HCT116 (cell line): Measurements from ENCODE around the gene PFN2.

Experiments
- CEBPB ChIP-seq: IDR thresholded peaks from 2 replicates; pipeline ENCODE4 v1.6.1; 2012; ENCODE audit warnings: low read depth
- POLR2A ChIP-seq: IDR thresholded peaks from 2 replicates; pipeline ENCODE4 v1.7.0; 2011; ENCODE audit warnings: borderline replicate concordance; ENCODE audit not compliant: insufficient read depth, insufficient read length; ENCODE audit errors: extremely low read depth
- POLR2AphosphoS5 ChIP-seq: IDR thresholded peaks from 2 replicates; pipeline ENCODE4 v1.6.1; 2011; ENCODE audit warnings: mild to moderate bottlenecking, low read depth, low read length, moderate library complexity
- RAD21 ChIP-seq: IDR thresholded peaks from 2 replicates; pipeline ENCODE4 v1.6.1; 2012; ENCODE audit warnings: low read depth, mild to moderate bottlenecking
- REST ChIP-seq: IDR thresholded peaks from 2 replicates; pipeline ENCODE4 v1.6.1; 2012; ENCODE audit warnings: low read depth
- TF ChIP-seq, protein P1 (sequence below), 3 experiments: fragments of 200-600 bp in 1 of 3; sonication (generic) in 1 of 3; IDR thresholded peaks in 2 of 3; conservative IDR thresholded peaks in 1 of 3; 2 replicates each; pipeline ENCODE4 v1.5.1; 2012 to 2017; ENCODE audit warnings: low read depth in 2 of 3, low read length in 2 of 3, antibody characterized with exemption in 1 of 3, borderline replicate concordance in 1 of 3, control low read depth in 1 of 3, mild to moderate bottlenecking in 1 of 3, mixed read lengths in 1 of 3, mixed run types in 1 of 3, moderate library complexity in 1 of 3; ENCODE audit not compliant: insufficient read depth in 1 of 3
- TF ChIP-seq, protein P2 (sequence below): IDR thresholded peaks from 2 replicates; pipeline ENCODE4 v1.6.1; 2012

- TF ChIP-seq, protein P1, sequence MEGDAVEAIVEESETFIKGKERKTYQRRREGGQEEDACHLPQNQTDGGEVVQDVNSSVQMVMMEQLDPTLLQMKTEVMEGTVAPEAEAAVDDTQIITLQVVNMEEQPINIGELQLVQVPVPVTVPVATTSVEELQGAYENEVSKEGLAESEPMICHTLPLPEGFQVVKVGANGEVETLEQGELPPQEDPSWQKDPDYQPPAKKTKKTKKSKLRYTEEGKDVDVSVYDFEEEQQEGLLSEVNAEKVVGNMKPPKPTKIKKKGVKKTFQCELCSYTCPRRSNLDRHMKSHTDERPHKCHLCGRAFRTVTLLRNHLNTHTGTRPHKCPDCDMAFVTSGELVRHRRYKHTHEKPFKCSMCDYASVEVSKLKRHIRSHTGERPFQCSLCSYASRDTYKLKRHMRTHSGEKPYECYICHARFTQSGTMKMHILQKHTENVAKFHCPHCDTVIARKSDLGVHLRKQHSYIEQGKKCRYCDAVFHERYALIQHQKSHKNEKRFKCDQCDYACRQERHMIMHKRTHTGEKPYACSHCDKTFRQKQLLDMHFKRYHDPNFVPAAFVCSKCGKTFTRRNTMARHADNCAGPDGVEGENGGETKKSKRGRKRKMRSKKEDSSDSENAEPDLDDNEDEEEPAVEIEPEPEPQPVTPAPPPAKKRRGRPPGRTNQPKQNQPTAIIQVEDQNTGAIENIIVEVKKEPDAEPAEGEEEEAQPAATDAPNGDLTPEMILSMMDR (IDR thresholded peaks at IDR 0.05 in 2 of 3, conservative IDR thresholded peaks at IDR 0.05 in 1 of 3; ENCODE audit: borderline replicate concordance in 1 of 3, insufficient read depth in 1 of 3, low read depth in 2 of 3, low read length in 2 of 3): no peak
- TF ChIP-seq POLR2AphosphoS5 (no peak), POLR2A (no peak), REST (no peak), RAD21 (no peak), CEBPB (no peak)
- TF ChIP-seq, protein P2, sequence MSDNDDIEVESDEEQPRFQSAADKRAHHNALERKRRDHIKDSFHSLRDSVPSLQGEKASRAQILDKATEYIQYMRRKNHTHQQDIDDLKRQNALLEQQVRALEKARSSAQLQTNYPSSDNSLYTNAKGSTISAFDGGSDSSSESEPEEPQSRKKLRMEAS: no peak
Observed at GRCh38 chr3:149983628-149984027, 12.9 kb upstream of the PFN2 start.
